Measurements from ENCODE around the gene PPP1R14C.

- no peak for TF ChIP-seq EZH2 (IDR thresholded peaks at IDR 0.05; ENCODE audit: low read length, missing control alignments)
- TF ChIP-seq, protein P1, sequence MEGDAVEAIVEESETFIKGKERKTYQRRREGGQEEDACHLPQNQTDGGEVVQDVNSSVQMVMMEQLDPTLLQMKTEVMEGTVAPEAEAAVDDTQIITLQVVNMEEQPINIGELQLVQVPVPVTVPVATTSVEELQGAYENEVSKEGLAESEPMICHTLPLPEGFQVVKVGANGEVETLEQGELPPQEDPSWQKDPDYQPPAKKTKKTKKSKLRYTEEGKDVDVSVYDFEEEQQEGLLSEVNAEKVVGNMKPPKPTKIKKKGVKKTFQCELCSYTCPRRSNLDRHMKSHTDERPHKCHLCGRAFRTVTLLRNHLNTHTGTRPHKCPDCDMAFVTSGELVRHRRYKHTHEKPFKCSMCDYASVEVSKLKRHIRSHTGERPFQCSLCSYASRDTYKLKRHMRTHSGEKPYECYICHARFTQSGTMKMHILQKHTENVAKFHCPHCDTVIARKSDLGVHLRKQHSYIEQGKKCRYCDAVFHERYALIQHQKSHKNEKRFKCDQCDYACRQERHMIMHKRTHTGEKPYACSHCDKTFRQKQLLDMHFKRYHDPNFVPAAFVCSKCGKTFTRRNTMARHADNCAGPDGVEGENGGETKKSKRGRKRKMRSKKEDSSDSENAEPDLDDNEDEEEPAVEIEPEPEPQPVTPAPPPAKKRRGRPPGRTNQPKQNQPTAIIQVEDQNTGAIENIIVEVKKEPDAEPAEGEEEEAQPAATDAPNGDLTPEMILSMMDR (conservative IDR thresholded peaks at IDR 0.05 in 1 of 2, IDR thresholded peaks at IDR 0.05 in 1 of 2; ENCODE audit: low read depth in 1 of 2, low read length in 2 of 2) = no peak
Observed at GRCh38 chr6:150115769-150116168, 27.1 kb upstream of the PPP1R14C start.

Measured in fibroblast of lung (primary cell).